Left colon (tissue), 2 donors: Measurements from ENCODE around the gene ZSCAN10. TPM values are rescaled to one million over a fixed set of nuclear protein-coding genes. Genes with fewer than 3 reads are reported as not detected.

Source experiments
- ATAC-seq: fragments of 200-7000 bp; cut with Tn5 transposase; one replicate; pipeline ENCODE4 v1.9.1; 2020; ENCODE audit warnings: mild to moderate bottlenecking, moderate library complexity
- DNase-seq, 2 donors: peaks; one replicate each; pipeline ENCODE4 v3.0.0-alpha.2; 2020
- intact Hi-C, 2 donors: fragments of 100-400 bp; cut with DNase I in 1 of 2; cut with micrococcal nuclease in 1 of 2; formaldehyde crosslinking; loops; one replicate each; pipeline versions ENCODE4 v1.11.2 to v1.14.0; 2022; cut with DNase I, micrococcal nuclease
- total RNA-seq, 2 donors: library from RNA; stranded (reverse); fragmentation: NEBNext Ultra II Directional; extraction: Animal tissue kit (Norgen Biotek cat#: 25700); gene quantifications; one replicate each; pipeline ENCODE4 v1.2.1, GENCODE V29; 2021
- donor health status: DM: no; HTN: no; CAD: no.
- donor health status: DM: yes; HTN: yes; CAD: no.

The ZSCAN10 gene
- total RNA-seq, 2 donors from 2014 or later: not detected

- no peak for DNase-seq
- intact Hi-C loops: no loop called here
- no peak for ATAC-seq
These were observed 14.8 kb upstream of the ZSCAN10 start for GRCh38 chr16:3113765-3114479.

GRCh38 chr16:3112881-3113574, 13.9 kb upstream of the ZSCAN10 start:
- ATAC-seq: peak; percentile 13

GRCh38 chr16:3112058-3112880, 13.2 kb upstream of the ZSCAN10 start, which contains the start of gene ZNF205:
ZNF205 (plus strand) TSS chr16:3112586; CDS start chr16:3113431, 845 bp downstream.
- DNase-seq (peak; percentile 81 to 84), ATAC-seq (peak; percentile 92)
- intact Hi-C loops: no loop called here

More at GRCh38 chr16:3112881-3113574, 13.9 kb upstream of the ZSCAN10 start:
- no peak for DNase-seq
- intact Hi-C loops: no loop called here

- peak; percentile 93 for ATAC-seq
- intact Hi-C loops: no loop called here
These were observed 7.3 kb upstream of the ZSCAN10 start for GRCh38 chr16:3106205-3106928.

GRCh38 chr16:3101841-3102470, 2.9 kb upstream of the ZSCAN10 start:
- DNase-seq (no peak), ATAC-seq (no peak)
- intact Hi-C loops: no loop called here

More at GRCh38 chr16:3106205-3106928, 7.3 kb upstream of the ZSCAN10 start:
- peak; percentile 89 to 94 for DNase-seq

- DNase-seq: no peak
- intact Hi-C loops: no loop called here
These were observed 2.1 kb upstream of the ZSCAN10 start for GRCh38 chr16:3101018-3101840.

GRCh38 chr16:3099732-3100499, 822 bp upstream of the ZSCAN10 start:
- DNase-seq (peak; percentile 92 to 98), ATAC-seq (peak; percentile 98)
- intact Hi-C loops: no loop called here

More at GRCh38 chr16:3101018-3101840, 2.1 kb upstream of the ZSCAN10 start:
- ATAC-seq: no peak

GRCh38 chr16:3099395-3099731, 269 bp upstream of the ZSCAN10 start:
- intact Hi-C loops: no loop called here
- no peak for DNase-seq
- no peak for ATAC-seq

GRCh38 chr16:3097266-3097665, 1.8 kb downstream of the ZSCAN10 start:
- ATAC-seq (no peak), DNase-seq (no peak)
- intact Hi-C loops: no loop called here

GRCh38 chr16:3096362-3096761, 2.7 kb downstream of the ZSCAN10 start:
- no peak for DNase-seq
- no peak for ATAC-seq
- intact Hi-C loops: no loop called here

- DNase-seq: peak; percentile 46 to 49
- ATAC-seq: no peak
- intact Hi-C loops: no loop called here
These were observed 3.2 kb downstream of the ZSCAN10 start for GRCh38 chr16:3095869-3096268.

- DNase-seq: peak in 1 of 2 donors; percentile 55
- intact Hi-C loops: no loop called here
- ATAC-seq: peak; percentile 65
These were observed 4.6 kb downstream of the ZSCAN10 start for GRCh38 chr16:3094289-3095027.

- ATAC-seq: no peak
- intact Hi-C loops: no loop called here
- no peak for DNase-seq
These were observed 6.6 kb downstream of the ZSCAN10 start for GRCh38 chr16:3092501-3092941.

- no peak for DNase-seq
- ATAC-seq: no peak
- intact Hi-C loops: no loop called here
These were observed 7.5 kb downstream of the ZSCAN10 start for GRCh38 chr16:3091551-3091950.

- ATAC-seq (no peak), DNase-seq (no peak)
- intact Hi-C loops: no loop called here
These were observed 9.1 kb downstream of the ZSCAN10 start for GRCh38 chr16:3089717-3090592.
